SH-SY5Y (cell line): ENCODE results near the gene NUDT6.

ENCODE experiments used
- GATA2 ChIP-seq: IDR thresholded peaks from 2 replicates; pipeline ENCODE4 v1.6.1; 2011; ENCODE audit warnings: mild to moderate bottlenecking, low read depth, low read length
- GATA3 ChIP-seq: IDR thresholded peaks from 2 replicates; pipeline ENCODE4 v1.6.1; 2011; ENCODE audit warnings: low read depth, mild to moderate bottlenecking, low read length, moderate library complexity

GRCh38 chr4:122879001-122879400 lies 43.4 kb downstream of the NUDT6 start:
- TF ChIP-seq GATA2 (no peak), GATA3 (no peak)
